D721Med (cell line): Measurements from ENCODE around the gene UTP14A.

Source experiments
- DNase-seq: peaks from one replicate; pipeline ENCODE4 v3.0.0; 2011; ENCODE audit warnings: low spot score; ENCODE audit not compliant: insufficient read length
- FAIRE-seq: peaks from 2 replicates; lab custom pipeline; 2011; peaks lifted over from hg19 to GRCh38; lab: Jason Lieb, UNC
- TF ChIP-seq, protein P1 (sequence below): IDR thresholded peaks from 2 replicates; pipeline ENCODE4 v1.5.1; 2012; ENCODE audit warnings: mild to moderate bottlenecking, control low read depth; ENCODE audit not compliant: insufficient read depth; ENCODE audit errors: missing control alignments

UTP14A gene

DNA sequence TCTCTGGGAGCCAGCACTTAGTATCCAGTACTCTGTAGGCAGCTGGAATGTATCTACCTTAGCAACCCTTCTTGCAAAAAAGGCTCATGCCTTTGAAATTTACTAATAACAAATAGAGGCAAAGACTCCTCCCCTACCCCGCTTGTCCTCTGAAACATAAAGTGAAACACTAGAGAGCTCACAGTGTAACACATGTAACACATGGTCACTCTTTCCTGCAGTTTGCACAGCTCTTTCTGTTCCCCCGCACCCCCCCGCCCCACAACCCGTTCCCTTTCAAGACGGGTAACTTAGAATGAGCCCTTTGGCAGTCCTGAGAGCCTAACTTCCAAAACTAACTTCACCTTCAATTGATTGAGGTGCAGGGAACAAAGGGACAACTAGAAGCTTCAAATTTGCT is 70.5 kb downstream of the UTP14A start:
- TF ChIP-seq, protein P1, sequence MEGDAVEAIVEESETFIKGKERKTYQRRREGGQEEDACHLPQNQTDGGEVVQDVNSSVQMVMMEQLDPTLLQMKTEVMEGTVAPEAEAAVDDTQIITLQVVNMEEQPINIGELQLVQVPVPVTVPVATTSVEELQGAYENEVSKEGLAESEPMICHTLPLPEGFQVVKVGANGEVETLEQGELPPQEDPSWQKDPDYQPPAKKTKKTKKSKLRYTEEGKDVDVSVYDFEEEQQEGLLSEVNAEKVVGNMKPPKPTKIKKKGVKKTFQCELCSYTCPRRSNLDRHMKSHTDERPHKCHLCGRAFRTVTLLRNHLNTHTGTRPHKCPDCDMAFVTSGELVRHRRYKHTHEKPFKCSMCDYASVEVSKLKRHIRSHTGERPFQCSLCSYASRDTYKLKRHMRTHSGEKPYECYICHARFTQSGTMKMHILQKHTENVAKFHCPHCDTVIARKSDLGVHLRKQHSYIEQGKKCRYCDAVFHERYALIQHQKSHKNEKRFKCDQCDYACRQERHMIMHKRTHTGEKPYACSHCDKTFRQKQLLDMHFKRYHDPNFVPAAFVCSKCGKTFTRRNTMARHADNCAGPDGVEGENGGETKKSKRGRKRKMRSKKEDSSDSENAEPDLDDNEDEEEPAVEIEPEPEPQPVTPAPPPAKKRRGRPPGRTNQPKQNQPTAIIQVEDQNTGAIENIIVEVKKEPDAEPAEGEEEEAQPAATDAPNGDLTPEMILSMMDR = no peak
- no peak for FAIRE-seq

More for the DNA sequence above, 70.5 kb downstream of the UTP14A start:
- no peak for DNase-seq
